ENCODE measurements around the gene RAB19. TPM values are rescaled to one million over a fixed set of nuclear protein-coding genes. Genes with fewer than 3 reads are reported as not detected.
A peak's percentile ranks its signal among the peaks of the same experiment; 100 is the strongest.

The RAB19 gene, protein sequence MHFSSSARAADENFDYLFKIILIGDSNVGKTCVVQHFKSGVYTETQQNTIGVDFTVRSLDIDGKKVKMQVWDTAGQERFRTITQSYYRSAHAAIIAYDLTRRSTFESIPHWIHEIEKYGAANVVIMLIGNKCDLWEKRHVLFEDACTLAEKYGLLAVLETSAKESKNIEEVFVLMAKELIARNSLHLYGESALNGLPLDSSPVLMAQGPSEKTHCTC
- total RNA-seq, result 1 to 10 TPM; 1.9 to 2.4 TPM

DNA sequence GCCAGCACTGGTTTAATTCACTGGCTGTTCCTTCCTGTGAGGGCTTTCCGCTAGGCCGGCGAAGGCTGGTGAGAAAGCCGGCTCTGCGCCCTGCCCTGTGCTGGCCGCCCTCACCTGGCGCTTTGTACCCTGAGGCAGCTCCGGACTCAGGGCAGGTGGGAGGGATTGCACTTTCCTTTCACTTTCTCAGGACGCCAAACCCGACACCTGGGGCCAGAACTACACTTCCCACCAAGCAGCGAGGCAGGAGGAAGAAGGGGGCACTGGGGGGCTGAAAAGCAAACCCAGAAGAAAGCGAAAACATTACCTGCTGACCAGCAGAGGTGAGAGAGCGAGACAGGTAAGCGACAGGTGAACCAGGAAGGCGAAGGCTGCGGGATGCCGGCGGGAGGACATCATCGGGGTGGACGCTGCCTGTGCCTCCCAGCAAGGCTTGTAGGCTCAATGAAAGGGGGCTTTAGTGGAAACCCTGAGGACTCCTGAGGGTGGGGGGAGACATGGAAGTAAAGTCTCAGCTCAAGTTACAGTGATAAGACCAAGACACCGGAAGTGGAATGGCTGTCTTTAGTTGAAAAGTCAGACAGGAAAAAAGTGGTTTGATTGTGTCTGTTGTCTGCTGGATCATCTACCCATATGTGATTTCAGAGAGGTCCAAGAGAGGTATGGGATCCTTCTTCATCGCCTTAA, at the start of gene RAB19:
Gene RAB19 (plus strand): TSS at position 181 of the 687 bp plus-strand sequence. CDS start 3,589 bp downstream, outside the sequence.
- H3K27me3 Mint-ChIP-seq, result no peaks in the 10 kb centered on the region
- peak within 1 kb of the TSS; percentile 92 for H3K4me3 Mint-ChIP-seq
- H3K4me1 Mint-ChIP-seq (ENCODE audit: low read depth in 2 of 2), result peaks cover 18 to 22% of the 10 kb centered on the region in 2 donors
- peak within 1 kb of the TSS; percentile 87 to 94 for H3K27ac Mint-ChIP-seq
- no peak for DNase-seq (ENCODE audit: low spot score)
- no peaks in the 10 kb centered on the region for H3K36me3 Mint-ChIP-seq
- H3K9me3 Mint-ChIP-seq, result no peaks in the 10 kb centered on the region
- ATAC-seq, result peak; percentile 67 to 69

DNA sequence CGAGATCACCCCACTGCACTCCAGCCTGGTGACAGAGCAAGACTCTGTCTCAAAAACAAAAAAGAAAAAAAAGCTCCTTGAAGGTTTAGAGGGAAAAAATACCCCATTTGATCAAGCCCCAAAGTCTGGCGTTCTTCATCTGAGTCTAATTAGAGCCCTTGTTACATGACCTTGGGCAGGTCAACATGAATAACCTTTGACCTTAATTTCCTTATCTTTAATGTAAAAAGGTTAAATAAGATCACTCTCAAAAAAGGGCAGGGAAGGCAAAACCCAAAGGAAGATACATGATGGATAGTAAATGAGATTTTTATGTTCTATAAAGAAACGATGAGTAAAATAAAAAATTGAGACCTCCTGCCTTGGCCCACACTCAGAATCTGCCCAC, 45.8 kb upstream of the RAB19 start:
- DNase-seq (ENCODE audit: low spot score), result no peak
- peak overlapping the region; percentile 95 to 98 for H3K27ac Mint-ChIP-seq
- no peaks in the 10 kb centered on the region for H3K9me3 Mint-ChIP-seq
- H3K27me3 Mint-ChIP-seq, result no peaks in the 10 kb centered on the region
- peak overlapping the region; percentile 91 for H3K4me3 Mint-ChIP-seq
- peaks cover 23 to 27% of the 10 kb centered on the region in 2 donors for H3K4me1 Mint-ChIP-seq (ENCODE audit: low read depth in 2 of 2)
- no peak for ATAC-seq
- peaks cover 6% of the 10 kb centered on the region for H3K36me3 Mint-ChIP-seq

DNA sequence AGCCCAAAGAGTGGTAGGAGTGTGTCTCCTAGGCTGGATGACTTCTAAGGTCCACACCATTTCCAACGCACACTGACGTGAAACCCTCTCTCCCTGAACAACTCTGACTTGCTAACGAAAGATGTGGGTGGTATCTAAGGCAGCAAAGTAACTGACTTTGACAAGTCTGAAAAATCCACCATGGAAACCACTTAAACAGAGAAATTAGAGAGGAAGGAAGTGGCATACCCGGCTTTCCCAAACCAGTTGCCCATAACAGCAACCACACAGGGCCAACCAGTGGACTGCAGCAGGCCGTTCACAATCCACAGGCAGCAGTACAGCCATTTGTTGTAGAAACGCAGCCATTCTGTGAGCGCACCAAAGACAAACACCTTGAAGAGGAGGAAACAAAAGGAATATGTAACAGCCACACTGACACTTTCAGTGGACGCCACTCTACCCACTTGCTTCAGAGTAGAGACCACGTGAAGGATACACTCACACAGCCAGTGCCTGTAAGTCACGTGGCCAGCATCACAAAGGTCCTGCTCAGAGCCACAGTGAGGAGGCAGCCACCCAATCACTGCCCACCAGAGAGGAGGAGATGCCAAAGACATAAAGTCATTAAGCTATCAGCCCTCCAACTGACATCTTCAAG, 45.3 kb upstream of the RAB19 start:
- Mint-ChIP-seq H3K4me1 (ENCODE audit: low read depth in 2 of 2) (peaks cover 23 to 27% of the 10 kb centered on the region in 2 donors), H3K36me3 (peaks cover 6% of the 10 kb centered on the region)

DNA sequence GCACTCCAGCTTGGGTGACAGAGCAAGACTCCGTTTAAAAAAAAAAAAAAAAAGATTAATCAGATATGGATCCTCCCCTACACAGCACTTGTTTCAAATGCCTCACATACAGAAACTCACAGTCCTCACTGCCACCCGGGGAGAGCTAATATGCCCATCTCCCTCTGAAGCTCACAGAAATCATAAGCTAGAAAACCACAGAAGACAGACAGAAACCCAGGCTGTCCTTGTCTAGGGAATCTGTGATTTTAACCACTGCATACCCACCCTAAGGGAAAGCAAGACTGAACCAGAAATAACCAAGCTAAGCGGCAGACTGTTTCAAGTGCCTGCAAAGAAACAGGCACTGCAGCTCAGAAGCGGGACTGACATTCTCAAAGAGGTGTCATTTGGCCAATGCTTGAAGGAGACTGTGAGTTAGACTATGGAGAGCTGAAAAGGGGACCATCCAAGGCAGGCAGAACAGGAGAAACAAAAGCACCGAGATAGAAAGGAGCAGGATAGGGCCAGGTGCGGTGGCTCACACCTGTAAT, 43.1 kb upstream of the RAB19 start:
- H3K36me3 Mint-ChIP-seq, result peaks cover 6% of the 10 kb centered on the region
- peaks cover 23 to 27% of the 10 kb centered on the region in 2 donors for H3K4me1 Mint-ChIP-seq (ENCODE audit: low read depth in 2 of 2)
- ATAC-seq, result no peak
- no peaks in the 10 kb centered on the region for H3K27me3 Mint-ChIP-seq
- DNase-seq (ENCODE audit: low spot score), result no peak
- no peaks in the 10 kb centered on the region for H3K9me3 Mint-ChIP-seq
- H3K27ac Mint-ChIP-seq, result peak overlapping the region; percentile 51 to 98
- peak overlapping the region; percentile 55 for H3K4me3 Mint-ChIP-seq

More for the DNA sequence above, 45.3 kb upstream of the RAB19 start:
- DNase-seq (ENCODE audit: low spot score), result peak; percentile 65
- Mint-ChIP-seq H3K27ac (peak overlapping the region; percentile 95 to 98), H3K4me3 (peak overlapping the region; percentile 91), H3K9me3 (no peaks in the 10 kb centered on the region), H3K27me3 (no peaks in the 10 kb centered on the region)
- peak; percentile 88 to 90 for ATAC-seq

DNA sequence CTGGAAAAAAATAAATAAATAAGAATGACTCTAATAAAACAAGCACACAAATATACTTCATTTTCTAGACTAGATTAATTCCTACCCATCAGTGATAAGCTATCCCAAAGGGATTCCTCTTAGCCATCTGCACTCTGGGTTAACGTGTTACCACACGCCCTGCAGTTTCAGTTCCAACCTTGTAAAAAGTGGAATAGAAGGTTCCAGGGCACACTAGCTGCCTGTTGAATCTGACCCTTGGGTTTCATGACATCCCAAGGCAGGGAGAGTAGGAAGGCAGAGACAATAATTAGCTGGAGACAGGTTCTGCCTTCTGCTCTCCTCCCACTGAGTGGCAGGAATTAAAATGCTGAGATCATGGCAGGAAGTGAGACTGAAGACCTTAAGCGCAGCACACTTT, 39.0 kb upstream of the RAB19 start:
- H3K27ac Mint-ChIP-seq, result no peak overlapping the region

DNA sequence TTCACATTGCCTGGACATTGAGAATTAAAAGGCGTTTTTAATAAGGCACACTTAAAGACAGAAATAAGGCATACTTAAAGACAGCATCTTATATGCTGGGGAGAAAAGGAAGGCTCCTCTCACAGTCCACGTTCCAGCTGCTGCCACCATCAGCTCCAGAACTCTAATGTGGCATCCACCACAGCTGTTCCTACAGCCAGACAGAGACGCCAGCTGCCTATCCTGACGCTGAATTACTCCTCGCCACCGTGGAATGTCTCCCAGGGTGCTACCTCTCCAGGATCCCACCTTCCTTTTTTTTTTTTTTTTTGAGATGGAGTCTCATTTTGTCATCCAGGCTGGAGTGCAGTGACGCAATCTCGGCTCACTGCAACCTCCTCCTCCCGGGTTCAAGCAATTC, 36.3 kb upstream of the RAB19 start:
- no peak for ATAC-seq
- Mint-ChIP-seq H3K9me3 (no peaks in the 10 kb centered on the region), H3K36me3 (peaks cover 7% of the 10 kb centered on the region), H3K4me3 (no peak overlapping the region), H3K27ac (no peak overlapping the region), H3K27me3 (no peaks in the 10 kb centered on the region), H3K4me1 (ENCODE audit: low read depth in 2 of 2) (no peaks in the 10 kb centered on the region)
- no peak for DNase-seq (ENCODE audit: low spot score)

More for the DNA sequence above, 39.0 kb upstream of the RAB19 start:
- Mint-ChIP-seq H3K27me3 (no peaks in the 10 kb centered on the region), H3K4me1 (ENCODE audit: low read depth in 2 of 2) (peaks cover 7% of the 10 kb centered on the region in 2 donors), H3K4me3 (no peak overlapping the region), H3K36me3 (peaks cover 13% of the 10 kb centered on the region), H3K9me3 (no peaks in the 10 kb centered on the region)
- DNase-seq (ENCODE audit: low spot score) (no peak), ATAC-seq (no peak)

DNA sequence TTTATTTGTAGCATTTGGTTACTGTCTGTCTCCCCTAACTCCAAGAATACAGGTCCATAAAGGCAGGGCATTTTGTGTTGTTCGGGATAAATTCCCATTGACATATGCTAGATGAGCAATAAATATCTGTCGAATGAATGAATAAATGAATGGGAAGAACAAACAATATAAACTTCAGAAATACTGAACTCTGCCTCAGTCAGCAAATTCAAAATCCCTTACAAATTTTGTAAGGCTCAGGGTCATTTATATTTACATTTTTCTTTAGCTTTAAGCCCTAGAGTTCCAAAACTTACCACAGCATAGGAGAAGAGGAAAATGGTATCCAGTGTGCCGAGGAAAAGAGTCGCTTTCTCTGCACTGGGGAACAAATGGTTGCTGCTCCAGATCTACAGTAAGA, 34.6 kb upstream of the RAB19 start:
- no peak for DNase-seq (ENCODE audit: low spot score)
- no peaks in the 10 kb centered on the region for H3K9me3 Mint-ChIP-seq
- H3K4me3 Mint-ChIP-seq, result no peak overlapping the region
- H3K27me3 Mint-ChIP-seq, result no peaks in the 10 kb centered on the region
- no peak overlapping the region for H3K27ac Mint-ChIP-seq
- H3K4me1 Mint-ChIP-seq (ENCODE audit: low read depth in 2 of 2), result no peaks in the 10 kb centered on the region
- H3K36me3 Mint-ChIP-seq, result peaks cover 7% of the 10 kb centered on the region
- no peak for ATAC-seq

DNA sequence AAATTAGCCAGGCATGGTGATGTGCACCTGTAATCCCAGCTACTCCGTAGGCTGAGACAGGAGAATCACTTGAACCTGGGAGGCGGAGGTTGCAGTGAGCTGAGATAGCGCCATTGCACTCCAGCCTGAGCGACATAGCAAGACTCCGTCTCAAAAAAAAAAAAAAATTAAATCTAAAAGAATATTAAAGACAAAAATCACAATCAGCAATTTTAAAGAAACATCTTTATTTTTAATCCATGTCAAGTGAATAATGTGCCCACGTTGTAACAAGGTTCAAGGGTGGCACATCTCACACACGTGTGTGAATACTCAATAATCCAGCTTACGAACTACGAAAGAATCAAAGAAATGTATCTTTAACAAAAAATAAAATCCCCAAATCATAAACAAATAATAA, 28.5 kb upstream of the RAB19 start:
- DNase-seq (ENCODE audit: low spot score) (no peak), ATAC-seq (no peak)
- peak overlapping the region; percentile 67 to 76 for H3K27ac Mint-ChIP-seq
- no peaks in the 10 kb centered on the region for H3K27me3 Mint-ChIP-seq
- H3K9me3 Mint-ChIP-seq, result no peaks in the 10 kb centered on the region
- H3K4me1 Mint-ChIP-seq (ENCODE audit: low read depth in 2 of 2), result peaks cover 7 to 9% of the 10 kb centered on the region in 2 donors
- H3K36me3 Mint-ChIP-seq, result no peaks in the 10 kb centered on the region
- H3K4me3 Mint-ChIP-seq, result peak overlapping the region; percentile 72

DNA sequence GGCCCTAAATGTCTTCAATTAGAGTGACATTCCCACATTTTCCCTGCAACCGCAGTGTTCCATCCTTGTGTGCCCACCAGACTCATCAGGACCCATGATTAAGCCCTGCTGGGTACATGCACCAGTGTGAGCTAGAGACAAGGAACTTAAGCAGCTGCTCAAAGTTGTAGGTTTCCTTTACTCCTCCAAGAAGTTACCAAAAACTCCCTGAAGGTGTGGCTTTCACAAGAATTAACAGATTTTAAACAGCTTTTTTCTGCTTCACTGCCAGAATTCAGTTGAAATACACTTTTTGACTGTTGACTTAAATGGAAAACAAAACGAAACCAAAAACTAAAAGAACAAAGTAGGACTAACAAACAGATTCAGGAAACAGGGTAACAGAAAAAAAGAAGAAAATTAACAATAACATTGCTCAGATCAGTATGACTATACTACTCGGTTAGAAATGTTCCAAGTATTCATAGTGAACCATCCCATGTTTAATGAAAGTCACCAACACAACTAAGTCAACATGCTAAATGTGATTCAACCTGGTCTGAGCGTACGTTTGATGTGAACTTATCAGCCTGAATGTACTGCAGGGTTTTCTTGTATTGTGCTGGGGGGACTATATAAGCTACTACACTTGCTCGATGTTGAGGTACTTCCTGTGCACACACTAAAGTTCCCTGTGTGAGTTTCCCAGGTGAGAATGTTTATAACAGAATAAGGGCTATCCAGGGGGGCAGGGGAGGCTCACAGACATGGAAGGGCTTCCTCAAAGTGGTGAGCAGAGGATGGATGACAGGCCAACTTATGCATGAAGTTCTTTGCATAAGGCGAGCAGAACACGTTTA, 27.7 kb upstream of the RAB19 start:
- peak; percentile 62 to 90 for ATAC-seq
- H3K36me3 Mint-ChIP-seq, result no peaks in the 10 kb centered on the region
- peak overlapping the region; percentile 72 for H3K4me3 Mint-ChIP-seq
- H3K27me3 Mint-ChIP-seq, result no peaks in the 10 kb centered on the region
- H3K9me3 Mint-ChIP-seq, result no peaks in the 10 kb centered on the region
- DNase-seq (ENCODE audit: low spot score), result no peak
- H3K4me1 Mint-ChIP-seq (ENCODE audit: low read depth in 2 of 2), result peaks cover 7 to 9% of the 10 kb centered on the region in 2 donors
- H3K27ac Mint-ChIP-seq, result peak overlapping the region; percentile 67 to 76

DNA sequence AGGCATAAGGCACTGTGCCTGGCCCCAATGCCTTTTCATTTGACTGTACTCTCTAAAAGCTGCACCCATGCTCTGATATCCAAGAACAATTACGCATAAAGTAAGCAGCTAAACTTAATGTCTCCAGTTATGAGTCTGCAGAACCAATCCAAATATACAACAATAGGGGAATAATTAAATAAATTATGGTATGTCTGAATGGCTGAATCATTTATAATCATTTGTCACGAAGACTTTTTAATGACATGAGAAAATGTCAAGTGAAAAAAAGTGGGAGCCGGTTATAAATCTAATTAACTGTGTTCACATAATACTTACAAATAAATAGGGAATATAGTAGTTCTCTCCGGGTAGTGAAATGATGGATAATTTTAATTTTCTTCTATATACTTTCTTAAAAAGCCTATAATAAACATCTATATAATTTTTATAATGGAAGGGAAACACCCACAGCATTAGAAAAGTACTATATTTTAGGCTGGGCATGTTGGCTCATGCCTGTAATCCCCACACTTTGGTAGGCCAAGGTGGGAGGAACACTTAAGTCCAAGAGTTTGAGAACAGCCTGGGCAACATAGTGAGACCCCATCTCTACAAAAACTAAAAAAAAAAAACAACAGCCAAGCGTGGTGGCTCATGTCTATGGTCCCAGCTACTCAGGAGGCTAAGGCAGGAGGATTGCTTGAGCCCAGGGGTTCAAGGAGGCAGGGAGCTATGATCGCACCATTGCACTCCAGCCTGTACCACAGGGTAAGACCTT, 19.7 kb upstream of the RAB19 start:
- no peak for DNase-seq (ENCODE audit: low spot score)
- Mint-ChIP-seq H3K27me3 (no peaks in the 10 kb centered on the region), H3K9me3 (no peaks in the 10 kb centered on the region), H3K36me3 (no peaks in the 10 kb centered on the region), H3K27ac (no peak overlapping the region), H3K4me3 (no peak overlapping the region), H3K4me1 (ENCODE audit: low read depth in 2 of 2) (no peaks in the 10 kb centered on the region)
- ATAC-seq, result no peak

DNA sequence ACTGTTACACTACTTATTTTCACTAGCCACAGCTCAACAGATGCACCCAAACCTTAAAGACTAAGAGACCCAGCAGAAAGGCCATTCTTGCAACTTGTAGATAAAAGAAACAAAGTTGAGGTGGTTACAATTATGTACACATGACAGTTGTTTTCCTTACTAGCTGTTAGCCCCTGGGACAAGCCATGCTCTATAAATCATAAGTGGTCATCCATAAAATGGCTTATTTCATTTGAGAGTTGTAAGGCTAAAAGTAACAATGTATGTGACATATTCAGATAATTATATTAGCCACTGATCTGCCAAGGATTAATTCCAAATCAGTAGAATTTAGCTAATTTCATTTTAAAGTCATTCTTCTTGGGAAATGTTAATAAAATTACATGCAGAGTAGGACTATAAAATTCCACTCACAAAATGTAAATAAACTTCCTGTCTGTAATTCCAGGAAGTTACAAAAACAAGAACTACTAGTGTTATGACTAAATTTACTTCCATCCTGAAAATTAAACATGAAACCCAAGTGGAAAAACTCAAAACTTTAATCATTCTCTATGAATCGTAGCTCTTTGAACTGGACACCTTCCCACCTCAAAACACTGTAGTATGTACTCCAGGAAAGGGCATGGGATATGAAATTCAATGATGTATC, 18.8 kb upstream of the RAB19 start:
- ATAC-seq (no peak), DNase-seq (ENCODE audit: low spot score) (no peak)
- Mint-ChIP-seq H3K27ac (no peak overlapping the region), H3K4me1 (ENCODE audit: low read depth in 2 of 2) (no peaks in the 10 kb centered on the region), H3K4me3 (no peak overlapping the region), H3K27me3 (no peaks in the 10 kb centered on the region), H3K36me3 (no peaks in the 10 kb centered on the region), H3K9me3 (no peaks in the 10 kb centered on the region)

DNA sequence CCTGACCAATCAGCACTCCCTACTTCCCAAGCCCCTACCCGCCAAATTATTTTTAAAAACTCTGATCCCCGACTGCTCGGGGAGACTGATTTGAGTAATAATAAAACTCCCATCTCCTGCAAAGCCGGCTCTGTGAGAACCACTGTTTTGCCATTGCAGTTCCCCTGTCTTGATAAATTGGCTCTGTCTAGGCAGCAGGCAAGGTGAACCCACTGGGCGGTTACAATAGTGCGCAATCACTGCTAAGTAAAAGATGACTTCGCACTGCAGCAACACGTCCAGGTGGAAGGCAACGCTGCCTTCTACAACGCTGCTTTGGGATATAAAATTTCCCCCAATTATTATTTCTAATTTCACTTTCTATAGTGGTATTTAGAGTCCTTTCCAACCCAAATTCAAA, 14.4 kb upstream of the RAB19 start:
- Mint-ChIP-seq H3K27me3 (no peaks in the 10 kb centered on the region), H3K27ac (no peak overlapping the region), H3K9me3 (no peaks in the 10 kb centered on the region), H3K4me1 (ENCODE audit: low read depth in 2 of 2) (no peaks in the 10 kb centered on the region), H3K36me3 (no peaks in the 10 kb centered on the region), H3K4me3 (no peak overlapping the region)
- no peak for ATAC-seq
- no peak for DNase-seq (ENCODE audit: low spot score)
